ENCODE results near the gene CACTIN.
"Not testable (repeated sequence)": the region's sequence is repeated elsewhere in the genome, so short reads cannot be mapped to it uniquely, and the experiment has no call there.

The CACTIN gene

GRCh38 chr19:3663838-3664237, 37.2 kb upstream of the CACTIN start:
- DNase-seq (ENCODE audit: low read depth in 2 of 2) = no peak

- DNase-seq (ENCODE audit: low read depth in 2 of 2) = no peak
These were observed 35.0 kb upstream of the CACTIN start for GRCh38 chr19:3661284-3662238.

GRCh38 chr19:3660493-3661219, 34.1 kb upstream of the CACTIN start:
- DNase-seq (ENCODE audit: low read depth in 2 of 2) = no peak

GRCh38 chr19:3659746-3660112, 33.1 kb upstream of the CACTIN start:
- DNase-seq (ENCODE audit: low read depth in 2 of 2) = no peak

- DNase-seq (ENCODE audit: low read depth in 2 of 2) = no peak
These were observed 32.5 kb upstream of the CACTIN start for GRCh38 chr19:3658870-3659745.

- no peak for DNase-seq (ENCODE audit: low read depth in 2 of 2)
These were observed 31.6 kb upstream of the CACTIN start for GRCh38 chr19:3658004-3658869.

- no peak for DNase-seq (ENCODE audit: low read depth in 2 of 2)
These were observed 30.8 kb upstream of the CACTIN start for GRCh38 chr19:3657395-3657769.

GRCh38 chr19:3656747-3657394, 30.3 kb upstream of the CACTIN start:
- no peak for DNase-seq (ENCODE audit: low read depth in 2 of 2)

GRCh38 chr19:3656073-3656746, 29.6 kb upstream of the CACTIN start:
- DNase-seq (ENCODE audit: low read depth in 2 of 2) = no peak

- no peak for DNase-seq (ENCODE audit: low read depth in 2 of 2)
These were observed 28.9 kb upstream of the CACTIN start for GRCh38 chr19:3655402-3656072.

- DNase-seq (ENCODE audit: low read depth in 2 of 2) = no peak
These were observed 27.4 kb upstream of the CACTIN start for GRCh38 chr19:3653865-3654513.

- DNase-seq (ENCODE audit: low read depth in 2 of 2) = no peak
These were observed 26.6 kb upstream of the CACTIN start for GRCh38 chr19:3653081-3653795.

GRCh38 chr19:3652422-3652821, 25.8 kb upstream of the CACTIN start:
- DNase-seq (ENCODE audit: low read depth in 2 of 2) = no peak

GRCh38 chr19:3651684-3652083, 25.1 kb upstream of the CACTIN start:
- DNase-seq (ENCODE audit: low read depth in 2 of 2) = no peak

GRCh38 chr19:3649888-3650287, 23.3 kb upstream of the CACTIN start:
- no peak for DNase-seq (ENCODE audit: low read depth in 2 of 2)

- DNase-seq (ENCODE audit: low read depth in 2 of 2) = no peak
These were observed 21.7 kb upstream of the CACTIN start for GRCh38 chr19:3648037-3648905.

- DNase-seq (ENCODE audit: low read depth in 2 of 2) = not testable (repeated sequence)
These were observed 20.5 kb upstream of the CACTIN start for GRCh38 chr19:3647102-3647501.

Data from stimulated activated CD4-positive, alpha-beta T cell treated with anti-CD3 and anti-CD28 coated beads, Interleukin-15, amount 100 ng/mL, for 48 hours (primary cell).